Vagina (tissue), 2 donors: Measurements from ENCODE around the gene LRRC74A. TPM values are rescaled to one million over a fixed set of nuclear protein-coding genes. Genes with fewer than 3 reads are reported as not detected.

ENCODE experiments used
- DNase-seq, 2 donors: peaks; one replicate each; pipeline ENCODE4 v3.0.0-alpha.2; 2017; ENCODE audit errors: extremely low spot score in 2 of 2
- H3K27ac ChIP-seq: fragments of 200-600 bp; sonication (generic); one replicate; pipeline ENCODE4 v1.5.1; 2019
- H3K27me3 ChIP-seq: fragments of 200-600 bp; sonication (generic); one replicate; pipeline ENCODE4 v1.5.1; 2019
- H3K36me3 ChIP-seq, 2 donors: fragments of 200-600 bp; sonication (generic); one replicate each; pipeline ENCODE4 v1.5.1; 2017 to 2019
- H3K4me1 ChIP-seq: fragments of 200-600 bp; sonication (generic); one replicate; pipeline ENCODE4 v1.5.1; 2019
- H3K4me3 ChIP-seq, 2 donors: fragments of 200-600 bp; sonication (generic); 1 replicate in 1 of 2; 2 replicates in 1 of 2; pipeline ENCODE4 v1.5.1; 2016 to 2019
- H3K9me3 ChIP-seq: fragments of 200-600 bp; sonication (generic); one replicate; pipeline ENCODE4 v1.5.1; 2019
- POLR2A ChIP-seq, 2 donors: fragments of 450-650 bp; IDR thresholded peaks; one replicate each; pipeline ENCODE4 v1.6.1; 2017; ENCODE audit warnings: antibody characterized with exemption in 2 of 2, mild to moderate bottlenecking in 2 of 2, moderate library complexity in 2 of 2
- POLR2AphosphoS5 ChIP-seq, 2 donors: sonication (generic); formaldehyde crosslinking; IDR thresholded peaks; one replicate each; pipeline ENCODE4 v1.9.0; 2017; ENCODE audit warnings: antibody characterized with exemption in 2 of 2, mild to moderate bottlenecking in 2 of 2, low read depth in 1 of 2; ENCODE audit not compliant: insufficient read depth in 1 of 2
- intact Hi-C: fragments of 100-400 bp; cut with DNase I; formaldehyde crosslinking; loops from one replicate; pipeline ENCODE4 v1.15.1; 2023
- total RNA-seq: library from RNA; depleted of rRNA; stranded (reverse); fragments of >200 nt; gene quantifications from one replicate; pipeline ENCODE4 v1.2.3, GENCODE V29; 2016
- TF ChIP-seq, protein P1 (sequence below), 3 experiments: fragments of 450-650 bp in 2 of 3; fragments of 200-600 bp in 1 of 3; sonication (generic) in 1 of 3; IDR thresholded peaks; one replicate each; pipeline ENCODE4 v1.5.1; 2017 to 2019; ENCODE audit warnings: antibody characterized with exemption in 3 of 3, mild to moderate bottlenecking in 2 of 3, moderate library complexity in 2 of 3

The LRRC74A gene
- total RNA-seq, 1 donor from 2014 or later, result not detected

DNA sequence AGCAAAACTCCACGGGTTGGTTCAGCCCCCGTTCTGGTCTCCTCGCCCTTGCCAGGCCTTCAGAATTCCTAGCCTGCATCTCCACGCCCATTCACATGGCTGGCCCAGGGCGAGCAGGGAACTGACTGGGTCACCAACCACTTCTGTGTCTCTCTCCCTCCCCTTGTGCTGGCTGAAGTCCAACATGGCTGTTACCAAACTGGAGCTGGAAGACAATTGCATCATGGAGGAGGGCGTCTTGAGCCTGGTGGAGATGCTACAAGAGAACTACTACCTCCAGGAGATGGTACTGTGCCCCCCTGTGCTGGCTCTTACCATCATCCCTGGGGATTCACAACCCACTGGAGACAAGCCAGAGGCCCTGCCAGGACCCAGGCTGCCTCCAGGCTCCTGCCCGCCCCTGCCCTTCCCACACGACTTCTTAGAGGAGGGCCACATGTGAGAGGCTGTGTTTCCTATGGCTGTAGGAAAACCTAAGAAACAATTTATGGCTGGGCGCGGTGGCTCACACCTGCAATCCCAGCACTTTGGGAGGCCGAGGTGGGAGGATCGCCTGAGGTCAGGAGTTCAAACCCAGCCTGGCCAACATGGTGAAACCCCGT is 9.9 kb downstream of the LRRC74A start:
- H3K4me1 ChIP-seq, result no peaks in the 10 kb centered on the region
- no peaks in the 10 kb centered on the region for H3K9me3 ChIP-seq
- no peaks in the 10 kb centered on the region for H3K27me3 ChIP-seq
- DNase-seq, result peak in 1 of 2 donors; percentile 52
- intact Hi-C loops, result no loop called here
- H3K36me3 ChIP-seq, result no peaks in the 10 kb centered on the region
- H3K4me3 ChIP-seq, result no peak overlapping the region
- TF ChIP-seq POLR2AphosphoS5 (IDR thresholded peaks at IDR 0.05; ENCODE audit: insufficient read depth in 1 of 2, low read depth in 1 of 2) (no peak), POLR2A (IDR thresholded peaks at IDR 0.05) (no peak)
- TF ChIP-seq, protein P1, sequence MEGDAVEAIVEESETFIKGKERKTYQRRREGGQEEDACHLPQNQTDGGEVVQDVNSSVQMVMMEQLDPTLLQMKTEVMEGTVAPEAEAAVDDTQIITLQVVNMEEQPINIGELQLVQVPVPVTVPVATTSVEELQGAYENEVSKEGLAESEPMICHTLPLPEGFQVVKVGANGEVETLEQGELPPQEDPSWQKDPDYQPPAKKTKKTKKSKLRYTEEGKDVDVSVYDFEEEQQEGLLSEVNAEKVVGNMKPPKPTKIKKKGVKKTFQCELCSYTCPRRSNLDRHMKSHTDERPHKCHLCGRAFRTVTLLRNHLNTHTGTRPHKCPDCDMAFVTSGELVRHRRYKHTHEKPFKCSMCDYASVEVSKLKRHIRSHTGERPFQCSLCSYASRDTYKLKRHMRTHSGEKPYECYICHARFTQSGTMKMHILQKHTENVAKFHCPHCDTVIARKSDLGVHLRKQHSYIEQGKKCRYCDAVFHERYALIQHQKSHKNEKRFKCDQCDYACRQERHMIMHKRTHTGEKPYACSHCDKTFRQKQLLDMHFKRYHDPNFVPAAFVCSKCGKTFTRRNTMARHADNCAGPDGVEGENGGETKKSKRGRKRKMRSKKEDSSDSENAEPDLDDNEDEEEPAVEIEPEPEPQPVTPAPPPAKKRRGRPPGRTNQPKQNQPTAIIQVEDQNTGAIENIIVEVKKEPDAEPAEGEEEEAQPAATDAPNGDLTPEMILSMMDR (IDR thresholded peaks at IDR 0.05), result no peak
- no peak overlapping the region for H3K27ac ChIP-seq

DNA sequence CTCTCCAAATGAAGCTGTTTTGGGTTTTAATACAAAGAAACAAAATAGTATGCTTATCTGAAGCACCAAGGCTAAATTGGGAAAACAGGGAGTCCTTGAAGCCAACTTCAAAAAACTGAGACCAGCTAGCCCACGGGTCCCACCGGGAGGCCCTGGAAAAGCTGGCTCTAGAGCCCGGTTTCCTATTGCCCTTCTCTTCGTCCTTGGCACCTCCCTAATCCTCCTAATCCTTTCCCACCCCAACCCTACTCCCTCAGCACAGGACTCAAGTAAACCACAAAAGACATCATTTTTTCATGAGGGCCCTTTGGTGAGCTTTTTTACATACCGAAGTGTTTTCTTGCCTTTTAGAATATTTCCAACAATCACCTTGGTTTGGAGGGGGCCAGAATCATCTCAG is 11.3 kb downstream of the LRRC74A start:
- Histone ChIP-seq H3K4me3 (no peak overlapping the region), H3K36me3 (no peaks in the 10 kb centered on the region), H3K4me1 (no peaks in the 10 kb centered on the region), H3K27ac (no peak overlapping the region), H3K9me3 (no peaks in the 10 kb centered on the region), H3K27me3 (no peaks in the 10 kb centered on the region)
- TF ChIP-seq POLR2AphosphoS5 (IDR thresholded peaks at IDR 0.05; ENCODE audit: insufficient read depth in 1 of 2, low read depth in 1 of 2), result no peak
- TF ChIP-seq POLR2A (IDR thresholded peaks at IDR 0.05), result no peak
- TF ChIP-seq, protein P1 (IDR thresholded peaks at IDR 0.05), result no peak
- no peak for DNase-seq
- intact Hi-C loops, result no loop called here

DNA sequence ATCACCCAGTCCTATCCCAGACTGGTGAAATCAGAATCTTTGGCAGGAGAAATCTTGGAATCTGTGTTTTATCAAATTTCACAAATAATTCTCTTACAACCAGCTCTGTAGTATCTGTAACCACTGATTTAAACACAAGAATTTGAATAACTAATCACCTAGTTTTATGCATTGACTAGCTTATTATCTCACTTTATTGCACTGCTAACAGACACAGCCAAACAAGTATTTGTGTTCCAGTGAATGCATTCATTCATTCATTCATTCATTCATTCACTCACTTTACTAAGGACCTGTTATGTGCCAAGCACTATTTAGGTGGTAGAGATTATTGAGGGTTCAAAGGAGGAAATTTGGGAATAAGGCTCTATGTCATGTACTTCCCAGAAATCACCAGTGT is 16.2 kb downstream of the LRRC74A start:
- Histone ChIP-seq H3K27me3 (no peaks in the 10 kb centered on the region), H3K4me1 (no peaks in the 10 kb centered on the region), H3K4me3 (no peak overlapping the region), H3K27ac (no peak overlapping the region), H3K36me3 (no peaks in the 10 kb centered on the region), H3K9me3 (no peaks in the 10 kb centered on the region)
- no peak for DNase-seq
- TF ChIP-seq, protein P1 (IDR thresholded peaks at IDR 0.05), result no peak
- TF ChIP-seq POLR2A (IDR thresholded peaks at IDR 0.05), result no peak
- no peak for TF ChIP-seq POLR2AphosphoS5 (IDR thresholded peaks at IDR 0.05; ENCODE audit: insufficient read depth in 1 of 2, low read depth in 1 of 2)
- intact Hi-C loops, result no loop called here

DNA sequence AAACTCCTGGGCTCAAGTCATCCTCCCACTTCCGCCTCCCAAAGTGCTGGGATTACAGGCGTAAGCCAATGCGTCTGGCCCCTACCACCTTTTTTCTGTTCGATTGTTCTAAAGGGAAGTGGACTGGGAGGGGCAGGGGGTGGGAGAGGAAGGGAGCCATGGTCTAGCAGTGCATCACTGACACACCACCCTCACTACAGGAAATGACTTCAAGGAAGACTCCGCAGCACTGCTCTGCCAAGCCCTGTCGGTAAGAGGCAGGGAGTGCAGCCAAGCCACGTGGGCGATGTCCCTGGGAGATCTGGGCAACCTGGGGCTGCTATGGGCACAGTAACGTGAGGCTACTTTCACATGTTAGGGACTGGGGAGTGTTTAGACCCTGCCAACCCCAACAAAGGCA is 18.0 kb downstream of the LRRC74A start:
- Histone ChIP-seq H3K4me3 (no peak overlapping the region), H3K27me3 (no peaks in the 10 kb centered on the region), H3K4me1 (no peaks in the 10 kb centered on the region), H3K27ac (peak overlapping the region; percentile 2), H3K9me3 (no peaks in the 10 kb centered on the region), H3K36me3 (no peaks in the 10 kb centered on the region)
- TF ChIP-seq POLR2A (IDR thresholded peaks at IDR 0.05), result no peak
- TF ChIP-seq, protein P1 (IDR thresholded peaks at IDR 0.05), result no peak
- peak; percentile 46 to 68 for TF ChIP-seq POLR2AphosphoS5 (IDR thresholded peaks at IDR 0.05; ENCODE audit: insufficient read depth in 1 of 2, low read depth in 1 of 2)
- DNase-seq, result no peak
- intact Hi-C loops, result no loop called here

DNA sequence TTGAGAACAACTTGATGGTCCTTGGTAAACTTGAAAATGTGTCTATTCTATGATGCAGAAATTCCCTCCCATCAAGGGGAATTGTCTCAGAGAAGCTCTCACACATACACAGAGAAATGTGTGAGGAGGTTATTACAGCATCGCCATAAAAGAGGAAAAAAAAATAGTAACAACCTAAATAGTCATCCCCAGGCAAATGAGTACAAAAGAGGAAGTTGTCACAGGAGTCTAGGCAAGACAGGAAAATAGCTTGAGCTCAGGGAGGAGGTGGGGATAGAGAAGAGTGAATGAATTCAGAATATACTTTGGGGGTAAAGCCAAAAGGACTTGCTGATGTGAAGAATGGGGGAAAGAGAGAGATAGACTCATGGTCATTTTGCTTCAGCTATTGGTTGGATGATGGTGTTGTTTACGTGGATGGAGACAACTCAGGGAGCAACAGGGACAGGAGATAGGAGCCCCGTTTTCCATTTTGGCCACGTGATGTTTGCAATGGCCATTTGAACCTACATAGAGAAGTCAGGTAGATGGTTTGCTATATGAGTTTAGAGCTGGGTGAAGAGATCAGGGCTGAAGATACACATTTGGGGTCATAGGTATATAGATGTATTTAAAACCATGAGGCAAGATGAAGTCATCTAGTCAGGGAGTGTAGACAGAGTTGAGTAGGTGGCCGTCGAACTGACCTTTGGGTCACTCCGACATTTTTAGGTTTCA is 20.3 kb downstream of the LRRC74A start:
- Histone ChIP-seq H3K4me1 (no peaks in the 10 kb centered on the region), H3K4me3 (no peak overlapping the region), H3K27me3 (no peaks in the 10 kb centered on the region), H3K27ac (no peak overlapping the region), H3K9me3 (no peaks in the 10 kb centered on the region), H3K36me3 (no peaks in the 10 kb centered on the region)
- TF ChIP-seq, protein P1 (IDR thresholded peaks at IDR 0.05), result no peak
- no peak for TF ChIP-seq POLR2A (IDR thresholded peaks at IDR 0.05)
- no peak for TF ChIP-seq POLR2AphosphoS5 (IDR thresholded peaks at IDR 0.05; ENCODE audit: insufficient read depth in 1 of 2, low read depth in 1 of 2)
- intact Hi-C loops, result no loop called here
- DNase-seq, result no peak
